Sciatic nerve (tissue), 2 donors: ENCODE measurements around the gene RTKN2. TPM values are rescaled to one million over a fixed set of nuclear protein-coding genes. Genes with fewer than 3 reads are reported as not detected.
"Not testable (repeated sequence)": the region's sequence is repeated elsewhere in the genome, so short reads cannot be mapped to it uniquely, and the experiment has no call there.

Experiments used
- ATAC-seq: fragments of 200-7000 bp; cut with Tn5 transposase; one replicate; pipeline ENCODE4 v1.9.1; 2020; ENCODE audit warnings: mild to moderate bottlenecking, moderate library complexity
- DNase-seq: peaks from one replicate; pipeline ENCODE4 v3.0.0-alpha.2; 2020; ENCODE audit warnings: low spot score
- intact Hi-C: fragments of 100-400 bp; cut with DNase I; formaldehyde crosslinking; loops from one replicate; pipeline ENCODE4 v1.14.2; 2022
- total RNA-seq: library from RNA; stranded (reverse); fragmentation: NEBNext Ultra II Directional; extraction: Animal tissue kit (Norgen Biotek cat#: 25700); gene quantifications from one replicate; pipeline ENCODE4 v1.2.1, GENCODE V29; 2021
- donor health status: DM: no; HTN: no; CAD: no.
- donor health status: DM: no; HTN: no; CAD: no.

RTKN2 gene
- total RNA-seq, 1 donor from 2014 or later = 0.22 TPM

GRCh38 chr10:62264702-62265436 is 3.8 kb downstream of the RTKN2 start:
- DNase-seq (no peak), ATAC-seq (peak; percentile 32)
- intact Hi-C loops = no loop called here

GRCh38 chr10:62264126-62264525 is 4.5 kb downstream of the RTKN2 start:
- intact Hi-C loops = no loop called here
- DNase-seq (no peak), ATAC-seq (no peak)

GRCh38 chr10:62261666-62262065 is 7.0 kb downstream of the RTKN2 start:
- ATAC-seq (no peak), DNase-seq (no peak)
- intact Hi-C loops = no loop called here

- DNase-seq (no peak), ATAC-seq (no peak)
- intact Hi-C loops = no loop called here
Observed at GRCh38 chr10:62259998-62260397, 8.6 kb downstream of the RTKN2 start.

- no peak for ATAC-seq
- DNase-seq = no peak
- intact Hi-C loops = no loop called here
Observed at GRCh38 chr10:62259456-62259855, 9.2 kb downstream of the RTKN2 start.

- no peak for ATAC-seq
- intact Hi-C loops = no loop called here
- no peak for DNase-seq
Observed at GRCh38 chr10:62258926-62259325, 9.7 kb downstream of the RTKN2 start.

GRCh38 chr10:62253704-62254103 is 14.9 kb downstream of the RTKN2 start:
- intact Hi-C loops = no loop called here
- no peak for ATAC-seq
- DNase-seq = no peak

GRCh38 chr10:62252051-62252450 is 16.6 kb downstream of the RTKN2 start:
- ATAC-seq = no peak
- DNase-seq = no peak
- intact Hi-C loops = no loop called here

GRCh38 chr10:62250594-62251198 is 17.9 kb downstream of the RTKN2 start:
- ATAC-seq (no peak), DNase-seq (no peak)
- intact Hi-C loops = no loop called here

GRCh38 chr10:62249957-62250356 is 18.7 kb downstream of the RTKN2 start:
- intact Hi-C loops = loop anchor here (10.0 kb wide), 1 partner anchor 205 kb away; no protein-coding TSS in a partner anchor
- DNase-seq = no peak
- ATAC-seq = no peak

GRCh38 chr10:62248465-62248864 is 20.2 kb downstream of the RTKN2 start:
- intact Hi-C loops = loop anchor here (10.0 kb wide), 1 partner anchor 204 kb away; no protein-coding TSS in a partner anchor
- ATAC-seq = no peak
- DNase-seq = no peak

GRCh38 chr10:62244785-62245467 is 23.7 kb downstream of the RTKN2 start:
- ATAC-seq = peak; percentile 77
- intact Hi-C loops = loop anchor here (10.0 kb wide), 1 partner anchor 200 kb away; no protein-coding TSS in a partner anchor
- no peak for DNase-seq

GRCh38 chr10:62244088-62244487 is 24.6 kb downstream of the RTKN2 start:
- DNase-seq = no peak
- intact Hi-C loops = loop anchor here (10.0 kb wide), 1 partner anchor 199 kb away; no protein-coding TSS in a partner anchor
- no peak for ATAC-seq

GRCh38 chr10:62243647-62243997 is 25.0 kb downstream of the RTKN2 start:
- DNase-seq (no peak), ATAC-seq (no peak)
- intact Hi-C loops = loop anchor here (10.0 kb wide), 1 partner anchor 199 kb away; no protein-coding TSS in a partner anchor

GRCh38 chr10:62242965-62243646 is 25.5 kb downstream of the RTKN2 start:
- not testable (repeated sequence) for DNase-seq
- intact Hi-C loops = loop anchor here (10.0 kb wide), 1 partner anchor 198 kb away; no protein-coding TSS in a partner anchor
- ATAC-seq = peak; percentile 93

- not testable (repeated sequence) for ATAC-seq, DNase-seq
- intact Hi-C loops = loop anchor here (10.0 kb wide), 1 partner anchor 197 kb away; no protein-coding TSS in a partner anchor
Observed at GRCh38 chr10:62241521-62241920, 27.1 kb downstream of the RTKN2 start.

- ATAC-seq (peak; percentile 36), DNase-seq (no peak)
- intact Hi-C loops = loop anchor here (10.0 kb wide), 1 partner anchor 195 kb away; no protein-coding TSS in a partner anchor
Observed at GRCh38 chr10:62239994-62240393, 28.6 kb downstream of the RTKN2 start.

GRCh38 chr10:62238880-62239279 is 29.8 kb downstream of the RTKN2 start:
- ATAC-seq (no peak), DNase-seq (no peak)
- intact Hi-C loops = no loop called here

GRCh38 chr10:62237966-62238365 is 30.7 kb downstream of the RTKN2 start:
- DNase-seq (no peak), ATAC-seq (no peak)
- intact Hi-C loops = no loop called here
